HepG2 (cell line): ENCODE results near the gene CFAP97. TPM values are rescaled to one million over a fixed set of nuclear protein-coding genes. Genes with fewer than 3 reads are reported as not detected.

Source experiments
- ATAC-seq: fragments of 200-7000 bp; cut with Tn5 transposase; 3 replicates; pipeline ENCODE4 v1.9.1; 2020; ENCODE audit warnings: mild to moderate bottlenecking, moderate library complexity
- BruUV-seq: library from RNA; stranded (reverse); fragments of 400-500 nt; replicated peaks from 2 replicates; lab custom pipeline; 2021; lab: Mats Ljungman, UMichigan
- CTCF ChIA-PET: fragments of 300-600 bp; formaldehyde crosslinking; extraction: SDS; loops from one replicate; lab custom pipeline; 2021; ENCODE audit warnings: low total read pairs, inconsistent platforms, low intra/inter-chr PET ratio; lab: Yijun Ruan, JAX
- POLR2A ChIA-PET: fragments of 350-600 bp; sonication (Branson Sonifier 250); formaldehyde crosslinking; loops from one replicate; lab custom pipeline; 2020; ENCODE audit warnings: antibody characterized with exemption, inconsistent platforms; lab: Yijun Ruan, JAX
- DNase-seq: peaks from one replicate; pipeline ENCODE4 v3.0.0-alpha.2; 2015; ENCODE audit warnings: low spot score
- FAIRE-seq: peaks from 3 replicates; lab custom pipeline; 2011; peaks lifted over from hg19 to GRCh38; lab: Jason Lieb, UNC
- H2AFZ ChIP-seq: one replicate; pipeline ENCODE4 v1.6.1; 2011; ENCODE audit warnings: low read length, inconsistent platforms
- H3K27ac ChIP-seq: fragments of 300-600 bp; 3 replicates; pipeline ENCODE4 v1.8.0; 2011; ENCODE audit warnings: mixed run types, mild to moderate bottlenecking, mixed read lengths, low read length, inconsistent platforms; ENCODE audit not compliant: insufficient read depth; ENCODE audit errors: extremely low read length
- H3K27me3 ChIP-seq, 2 experiments: fragments of 200-600 bp in 1 of 2; 2 replicates in 1 of 2; 3 replicates in 1 of 2; pipeline versions ENCODE4 v1.6.0 to v1.8.0; 2011; ENCODE audit warnings: low read length in 2 of 2, mild to moderate bottlenecking in 2 of 2, moderate library complexity in 2 of 2, inconsistent platforms in 1 of 2; ENCODE audit not compliant: insufficient read depth in 2 of 2, control insufficient read depth in 1 of 2
- H3K36me3 ChIP-seq, 2 experiments: fragments of 200-600 bp in 1 of 2; replicated peaks in 1 of 2; 2 replicates in 1 of 2; 3 replicates in 1 of 2; pipeline versions ENCODE4 v1.5.1 to v1.8.0; 2011; ENCODE audit warnings: low read length in 2 of 2, inconsistent platforms in 1 of 2; ENCODE audit not compliant: insufficient read depth in 2 of 2, control insufficient read depth in 1 of 2
- H3K4me1 ChIP-seq: 2 replicates; pipeline ENCODE4 v1.5.1; 2012; ENCODE audit warnings: low read length, inconsistent platforms; ENCODE audit not compliant: insufficient read depth
- H3K4me2 ChIP-seq: 2 replicates; pipeline ENCODE4 v1.6.0; 2011; ENCODE audit warnings: low read depth, low read length, inconsistent platforms
- H3K4me3 ChIP-seq, 3 experiments: fragments of 200-600 bp in 1 of 3; sonication (generic), shearing (Covaris generic) in 1 of 3; replicated peaks in 1 of 3; 2 replicates each; pipeline ENCODE4 v1.5.1; 2011 to 2016; ENCODE audit warnings: low read length in 3 of 3, inconsistent platforms in 2 of 3, low read depth in 2 of 3, mild to moderate bottlenecking in 2 of 3, control low read depth in 1 of 3, mixed read lengths in 1 of 3; ENCODE audit not compliant: insufficient read depth in 1 of 3
- H3K79me2 ChIP-seq: one replicate; pipeline ENCODE4 v1.6.1; 2011; ENCODE audit warnings: low read length, inconsistent platforms; ENCODE audit not compliant: insufficient read depth
- H3K9ac ChIP-seq: 2 replicates; pipeline ENCODE4 v1.6.0; 2011; ENCODE audit warnings: mild to moderate bottlenecking, low read depth, low read length, inconsistent platforms; ENCODE audit not compliant: insufficient read depth
- H3K9me3 ChIP-seq: 2 replicates; pipeline ENCODE4 v1.5.1; 2012; ENCODE audit warnings: mild to moderate bottlenecking, low read length
- H4K20me1 ChIP-seq: 2 replicates; pipeline ENCODE4 v1.6.0; 2011; ENCODE audit warnings: inconsistent platforms, mild to moderate bottlenecking, low read length, moderate library complexity; ENCODE audit not compliant: insufficient read depth
- ATRX ChIP-seq: sonication (generic); formaldehyde crosslinking; IDR thresholded peaks from 2 replicates; pipeline ENCODE4 v1.4.0; 2020; ENCODE audit warnings: missing genetic modification reagents, borderline replicate concordance
- SUZ12 ChIP-seq: fragments of 150-350 bp; IDR thresholded peaks from 2 replicates; pipeline ENCODE4 v1.6.1; 2014; ENCODE audit warnings: low read depth, low read length
- U2AF2 ChIP-seq: fragments of 200-400 bp; formaldehyde crosslinking; IDR thresholded peaks from 2 replicates; pipeline ENCODE4 v1.6.1; 2017; ENCODE audit warnings: low read depth, mild to moderate bottlenecking, low read length
- ZNF335 ChIP-seq: sonication (generic); formaldehyde crosslinking; IDR thresholded peaks from 2 replicates; pipeline ENCODE4 v1.4.0; 2020; ENCODE audit warnings: missing genetic modification reagents
- ZNF530 ChIP-seq: sonication (generic); formaldehyde crosslinking; IDR thresholded peaks from 2 replicates; pipeline ENCODE4 v1.5.0; 2020; ENCODE audit warnings: low read depth, mild to moderate bottlenecking, missing genetic modification reagents
- ZNF672 ChIP-seq: sonication (generic); formaldehyde crosslinking; IDR thresholded peaks from 2 replicates; pipeline ENCODE4 v1.8.1; 2022; ENCODE audit warnings: missing genetic modification reagents
- WGBS: methylation state at CpG from one replicate; pipeline ENCODE4 v1.1.6; 2017; ENCODE audit warnings: low lambda C conversion rate; 5-methylcytosine and 5-hydroxymethylcytosine counted together
- in situ Hi-C: cut with HindIII; loops from 2 replicates; pipeline ENCODE4 v1.10.0; 2017; ENCODE audit warnings: low pct_unique_long_range_greater_than_20kb; ENCODE audit not compliant: extremely low pct_ligation_motif_present
- intact Hi-C: fragments of 100-400 bp; cut with micrococcal nuclease; formaldehyde crosslinking; loops from one replicate; pipeline ENCODE4 v1.10.0; 2022; ENCODE audit not compliant: unreplicated experiment
- polyA plus RNA-seq, 8 experiments: library from polyadenylated mRNA; depleted of rRNA in 3 of 8; stranded (reverse) in 7 of 8; unstranded in 1 of 8; fragments of >200 nt; fragmentation: Illumina TruSeq in 4 of 8; extraction: Trizol in 4 of 8; gene quantifications; 2 replicates each; pipeline versions ENCODE4 v1.2.1 to v1.2.3, GENCODE V29; 2011 to 2016; ENCODE audit warnings: low read depth in 4 of 8, missing spikeins in 1 of 8, mixed read lengths in 1 of 8; ENCODE audit not compliant: insufficient read depth in 1 of 8
- total RNA-seq, 5 experiments: library from RNA; depleted of rRNA; stranded (reverse); fragments of >200 nt; fragmentation: Illumina TruSeq; extraction: Trizol; gene quantifications; 2 replicates each; pipeline ENCODE4 v1.2.3, GENCODE V29; 2016; ENCODE audit warnings: low read depth in 1 of 5
- TF ChIP-seq, protein P1 (sequence below): sonication (generic); formaldehyde crosslinking; IDR thresholded peaks from 2 replicates; pipeline ENCODE4 v1.5.0; 2020; ENCODE audit warnings: missing genetic modification reagents, mild to moderate bottlenecking, borderline replicate concordance
- TF ChIP-seq, protein P2 (sequence below): sonication (generic); formaldehyde crosslinking; IDR thresholded peaks from 2 replicates; pipeline ENCODE4 v1.8.0; 2022; ENCODE audit warnings: missing genetic modification reagents, mild to moderate bottlenecking, borderline replicate concordance
- TF ChIP-seq, protein P3 (sequence below): sonication (generic); formaldehyde crosslinking; IDR thresholded peaks from 2 replicates; pipeline ENCODE4 v1.4.0; 2020; ENCODE audit warnings: missing genetic modification reagents
- TF ChIP-seq, protein P4 (sequence below): sonication (generic); formaldehyde crosslinking; conservative IDR thresholded peaks from 2 replicates; pipeline ENCODE4 v1.4.0; 2020; ENCODE audit warnings: missing genetic modification reagents
- TF ChIP-seq, protein P5 (sequence below): sonication (generic); formaldehyde crosslinking; IDR thresholded peaks from 2 replicates; pipeline ENCODE4 v1.5.1; 2020; ENCODE audit warnings: mild to moderate bottlenecking, missing genetic modification reagents

Gene CFAP97
- total and polyA plus RNA-seq, 2 of the 13 experiments (the other 11 are each of a cell fraction or from before 2014, with no cell fraction given), result 32.1 to 44.4 TPM

DNA sequence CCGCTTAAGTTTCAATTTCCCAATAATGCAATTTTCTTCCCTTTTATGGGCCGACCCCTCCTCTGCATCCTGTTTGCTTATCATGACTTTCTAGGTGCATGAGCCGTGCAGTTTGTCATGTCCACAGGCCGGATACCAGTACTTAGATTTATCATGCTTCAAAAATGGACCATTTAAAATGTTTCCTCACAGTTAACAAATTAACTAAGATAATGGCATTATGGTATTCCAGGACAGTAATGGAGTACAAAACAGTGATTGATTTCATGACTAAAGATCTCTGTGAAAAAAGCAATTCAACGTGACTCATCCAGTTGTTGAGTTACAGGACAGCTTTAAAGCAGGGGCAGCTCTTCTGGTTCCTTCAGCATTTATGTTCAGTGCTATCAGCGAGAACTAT, 28.6 kb upstream of the CFAP97 start:
- ChIA-PET POLR2A (no interaction called here), CTCF (no interaction called here)
- WGBS, result 94% methylated on average over 6 of the region's 6 CpGs
- in situ Hi-C loops (no loop called here), intact Hi-C loops (no loop called here)
- no peak overlapping the region for H3K27ac ChIP-seq
- H3K4me1 ChIP-seq, result peaks cover 23% of the 10 kb centered on the region
- H3K9ac ChIP-seq, result no peak overlapping the region
- peaks cover 25% of the 10 kb centered on the region for H4K20me1 ChIP-seq
- ATAC-seq (no peak), FAIRE-seq (no peak), DNase-seq (no peak)
- H3K36me3 ChIP-seq, result 0 out of 5 replicates have a peak, but pooled peaks cover 0 to 4% of the 10 kb centered on the region in 2 experiments
- no peaks in the 10 kb centered on the region for H3K27me3 ChIP-seq
- no peak overlapping the region for H2AFZ ChIP-seq
- H3K9me3 ChIP-seq, result no peaks in the 10 kb centered on the region
- H3K4me3 ChIP-seq, result no peak overlapping the region
- TF ChIP-seq SUZ12 (no peak), ATRX (CRISPR knock-in tag) (no peak), U2AF2 (no peak), ZNF530 (CRISPR knock-in tag) (no peak), ZNF335 (CRISPR knock-in tag) (no peak), ZNF672 (CRISPR knock-in tag) (no peak)
- TF ChIP-seq, protein P1, sequence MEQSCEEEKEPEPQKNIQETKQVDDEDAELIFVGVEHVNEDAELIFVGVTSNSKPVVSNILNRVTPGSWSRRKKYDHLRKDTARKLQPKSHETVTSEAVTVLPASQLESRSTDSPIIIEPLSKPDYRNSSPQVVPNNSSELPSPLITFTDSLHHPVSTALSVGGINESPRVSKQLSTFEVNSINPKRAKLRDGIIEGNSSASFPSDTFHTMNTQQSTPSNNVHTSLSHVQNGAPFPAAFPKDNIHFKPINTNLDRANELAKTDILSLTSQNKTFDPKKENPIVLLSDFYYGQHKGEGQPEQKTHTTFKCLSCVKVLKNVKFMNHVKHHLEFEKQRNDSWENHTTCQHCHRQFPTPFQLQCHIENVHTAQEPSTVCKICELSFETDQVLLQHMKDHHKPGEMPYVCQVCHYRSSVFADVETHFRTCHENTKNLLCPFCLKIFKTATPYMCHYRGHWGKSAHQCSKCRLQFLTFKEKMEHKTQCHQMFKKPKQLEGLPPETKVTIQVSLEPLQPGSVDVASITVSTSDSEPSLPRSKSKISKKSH (CRISPR knock-in tag), result no peak
- TF ChIP-seq, protein P2, sequence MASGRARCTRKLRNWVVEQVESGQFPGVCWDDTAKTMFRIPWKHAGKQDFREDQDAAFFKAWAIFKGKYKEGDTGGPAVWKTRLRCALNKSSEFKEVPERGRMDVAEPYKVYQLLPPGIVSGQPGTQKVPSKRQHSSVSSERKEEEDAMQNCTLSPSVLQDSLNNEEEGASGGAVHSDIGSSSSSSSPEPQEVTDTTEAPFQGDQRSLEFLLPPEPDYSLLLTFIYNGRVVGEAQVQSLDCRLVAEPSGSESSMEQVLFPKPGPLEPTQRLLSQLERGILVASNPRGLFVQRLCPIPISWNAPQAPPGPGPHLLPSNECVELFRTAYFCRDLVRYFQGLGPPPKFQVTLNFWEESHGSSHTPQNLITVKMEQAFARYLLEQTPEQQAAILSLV, result no peak
- TF ChIP-seq, protein P3, sequence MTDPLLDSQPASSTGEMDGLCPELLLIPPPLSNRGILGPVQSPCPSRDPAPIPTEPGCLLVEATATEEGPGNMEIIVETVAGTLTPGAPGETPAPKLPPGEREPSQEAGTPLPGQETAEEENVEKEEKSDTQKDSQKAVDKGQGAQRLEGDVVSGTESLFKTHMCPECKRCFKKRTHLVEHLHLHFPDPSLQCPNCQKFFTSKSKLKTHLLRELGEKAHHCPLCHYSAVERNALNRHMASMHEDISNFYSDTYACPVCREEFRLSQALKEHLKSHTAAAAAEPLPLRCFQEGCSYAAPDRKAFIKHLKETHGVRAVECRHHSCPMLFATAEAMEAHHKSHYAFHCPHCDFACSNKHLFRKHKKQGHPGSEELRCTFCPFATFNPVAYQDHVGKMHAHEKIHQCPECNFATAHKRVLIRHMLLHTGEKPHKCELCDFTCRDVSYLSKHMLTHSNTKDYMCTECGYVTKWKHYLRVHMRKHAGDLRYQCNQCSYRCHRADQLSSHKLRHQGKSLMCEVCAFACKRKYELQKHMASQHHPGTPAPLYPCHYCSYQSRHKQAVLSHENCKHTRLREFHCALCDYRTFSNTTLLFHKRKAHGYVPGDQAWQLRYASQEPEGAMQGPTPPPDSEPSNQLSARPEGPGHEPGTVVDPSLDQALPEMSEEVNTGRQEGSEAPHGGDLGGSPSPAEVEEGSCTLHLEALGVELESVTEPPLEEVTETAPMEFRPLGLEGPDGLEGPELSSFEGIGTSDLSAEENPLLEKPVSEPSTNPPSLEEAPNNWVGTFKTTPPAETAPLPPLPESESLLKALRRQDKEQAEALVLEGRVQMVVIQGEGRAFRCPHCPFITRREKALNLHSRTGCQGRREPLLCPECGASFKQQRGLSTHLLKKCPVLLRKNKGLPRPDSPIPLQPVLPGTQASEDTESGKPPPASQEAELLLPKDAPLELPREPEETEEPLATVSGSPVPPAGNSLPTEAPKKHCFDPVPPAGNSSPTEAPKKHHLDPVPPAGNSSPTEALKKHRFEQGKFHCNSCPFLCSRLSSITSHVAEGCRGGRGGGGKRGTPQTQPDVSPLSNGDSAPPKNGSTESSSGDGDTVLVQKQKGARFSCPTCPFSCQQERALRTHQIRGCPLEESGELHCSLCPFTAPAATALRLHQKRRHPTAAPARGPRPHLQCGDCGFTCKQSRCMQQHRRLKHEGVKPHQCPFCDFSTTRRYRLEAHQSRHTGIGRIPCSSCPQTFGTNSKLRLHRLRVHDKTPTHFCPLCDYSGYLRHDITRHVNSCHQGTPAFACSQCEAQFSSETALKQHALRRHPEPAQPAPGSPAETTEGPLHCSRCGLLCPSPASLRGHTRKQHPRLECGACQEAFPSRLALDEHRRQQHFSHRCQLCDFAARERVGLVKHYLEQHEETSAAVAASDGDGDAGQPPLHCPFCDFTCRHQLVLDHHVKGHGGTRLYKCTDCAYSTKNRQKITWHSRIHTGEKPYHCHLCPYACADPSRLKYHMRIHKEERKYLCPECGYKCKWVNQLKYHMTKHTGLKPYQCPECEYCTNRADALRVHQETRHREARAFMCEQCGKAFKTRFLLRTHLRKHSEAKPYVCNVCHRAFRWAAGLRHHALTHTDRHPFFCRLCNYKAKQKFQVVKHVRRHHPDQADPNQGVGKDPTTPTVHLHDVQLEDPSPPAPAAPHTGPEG, result no peak
- TF ChIP-seq, protein P4, sequence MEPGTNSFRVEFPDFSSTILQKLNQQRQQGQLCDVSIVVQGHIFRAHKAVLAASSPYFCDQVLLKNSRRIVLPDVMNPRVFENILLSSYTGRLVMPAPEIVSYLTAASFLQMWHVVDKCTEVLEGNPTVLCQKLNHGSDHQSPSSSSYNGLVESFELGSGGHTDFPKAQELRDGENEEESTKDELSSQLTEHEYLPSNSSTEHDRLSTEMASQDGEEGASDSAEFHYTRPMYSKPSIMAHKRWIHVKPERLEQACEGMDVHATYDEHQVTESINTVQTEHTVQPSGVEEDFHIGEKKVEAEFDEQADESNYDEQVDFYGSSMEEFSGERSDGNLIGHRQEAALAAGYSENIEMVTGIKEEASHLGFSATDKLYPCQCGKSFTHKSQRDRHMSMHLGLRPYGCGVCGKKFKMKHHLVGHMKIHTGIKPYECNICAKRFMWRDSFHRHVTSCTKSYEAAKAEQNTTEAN (CRISPR knock-in tag), result no peak
- TF ChIP-seq, protein P5, sequence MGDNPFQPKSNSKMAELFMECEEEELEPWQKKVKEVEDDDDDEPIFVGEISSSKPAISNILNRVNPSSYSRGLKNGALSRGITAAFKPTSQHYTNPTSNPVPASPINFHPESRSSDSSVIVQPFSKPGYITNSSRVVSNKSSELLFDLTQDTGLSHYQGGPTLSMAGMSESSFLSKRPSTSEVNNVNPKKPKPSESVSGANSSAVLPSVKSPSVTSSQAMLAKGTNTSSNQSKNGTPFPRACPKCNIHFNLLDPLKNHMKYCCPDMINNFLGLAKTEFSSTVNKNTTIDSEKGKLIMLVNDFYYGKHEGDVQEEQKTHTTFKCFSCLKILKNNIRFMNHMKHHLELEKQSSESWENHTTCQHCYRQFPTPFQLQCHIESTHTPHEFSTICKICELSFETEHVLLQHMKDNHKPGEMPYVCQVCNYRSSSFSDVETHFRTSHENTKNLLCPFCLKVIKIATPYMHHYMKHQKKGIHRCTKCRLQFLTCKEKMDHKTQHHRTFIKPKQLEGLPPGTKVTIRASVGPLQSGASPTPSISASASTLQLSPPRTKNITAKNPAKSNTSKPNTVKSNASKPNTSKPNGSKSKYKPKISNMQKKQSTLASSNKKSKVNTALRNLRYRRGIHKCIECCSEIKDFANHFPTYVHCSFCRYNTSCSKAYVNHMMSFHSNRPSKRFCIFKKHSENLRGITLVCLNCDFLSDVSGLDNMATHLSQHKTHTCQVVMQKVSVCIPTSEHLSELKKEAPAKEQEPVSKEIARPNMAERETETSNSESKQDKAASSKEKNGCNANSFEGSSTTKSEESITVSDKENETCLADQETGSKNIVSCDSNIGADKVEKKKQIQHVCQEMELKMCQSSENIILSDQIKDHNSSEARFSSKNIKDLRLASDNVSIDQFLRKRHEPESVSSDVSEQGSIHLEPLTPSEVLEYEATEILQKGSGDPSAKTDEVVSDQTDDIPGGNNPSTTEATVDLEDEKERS, result no peak
- H3K79me2 ChIP-seq, result peaks cover 45% of the 10 kb centered on the region
- no TSS peak for BruUV-seq
- no peak overlapping the region for H3K4me2 ChIP-seq
